ENCODE measurements around the gene LRR1. TPM values are rescaled to one million over a fixed set of nuclear protein-coding genes. Genes with fewer than 3 reads are reported as not detected.

LRR1 gene
- total RNA-seq, 1 donor from 2014 or later: 6.0 TPM

DNA sequence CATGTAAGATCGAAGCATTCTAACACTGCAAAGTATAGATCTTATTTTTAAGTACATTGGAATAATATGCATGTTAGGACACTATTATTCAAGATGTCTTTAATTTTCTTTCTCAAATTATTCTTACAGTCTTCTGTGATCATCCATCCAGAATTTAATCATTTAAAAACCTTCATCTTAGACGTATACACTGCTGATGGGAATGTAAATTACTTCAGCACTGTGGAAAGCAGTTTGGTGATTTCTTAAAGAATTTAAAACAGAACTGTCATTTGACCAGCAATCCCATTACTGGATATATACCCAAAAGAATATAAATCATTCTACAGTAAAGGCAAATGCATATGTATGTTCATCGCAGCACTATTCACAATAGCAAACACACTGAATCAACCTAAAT, 9.4 kb upstream of the LRR1 start:
- ATAC-seq (no peak), DNase-seq (no peak)
- Histone ChIP-seq H3K4me3 (no peak overlapping the region), H3K9me3 (no peaks in the 10 kb centered on the region), H3K4me1 (peaks cover 13% of the 10 kb centered on the region), H3K27me3 (no peaks in the 10 kb centered on the region), H3K36me3 (peaks cover 5% of the 10 kb centered on the region), H3K27ac (no peak overlapping the region)
- TF ChIP-seq, protein P1, sequence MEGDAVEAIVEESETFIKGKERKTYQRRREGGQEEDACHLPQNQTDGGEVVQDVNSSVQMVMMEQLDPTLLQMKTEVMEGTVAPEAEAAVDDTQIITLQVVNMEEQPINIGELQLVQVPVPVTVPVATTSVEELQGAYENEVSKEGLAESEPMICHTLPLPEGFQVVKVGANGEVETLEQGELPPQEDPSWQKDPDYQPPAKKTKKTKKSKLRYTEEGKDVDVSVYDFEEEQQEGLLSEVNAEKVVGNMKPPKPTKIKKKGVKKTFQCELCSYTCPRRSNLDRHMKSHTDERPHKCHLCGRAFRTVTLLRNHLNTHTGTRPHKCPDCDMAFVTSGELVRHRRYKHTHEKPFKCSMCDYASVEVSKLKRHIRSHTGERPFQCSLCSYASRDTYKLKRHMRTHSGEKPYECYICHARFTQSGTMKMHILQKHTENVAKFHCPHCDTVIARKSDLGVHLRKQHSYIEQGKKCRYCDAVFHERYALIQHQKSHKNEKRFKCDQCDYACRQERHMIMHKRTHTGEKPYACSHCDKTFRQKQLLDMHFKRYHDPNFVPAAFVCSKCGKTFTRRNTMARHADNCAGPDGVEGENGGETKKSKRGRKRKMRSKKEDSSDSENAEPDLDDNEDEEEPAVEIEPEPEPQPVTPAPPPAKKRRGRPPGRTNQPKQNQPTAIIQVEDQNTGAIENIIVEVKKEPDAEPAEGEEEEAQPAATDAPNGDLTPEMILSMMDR (IDR thresholded peaks at IDR 0.05): no peak
- intact Hi-C loops (cut with DNase I): no loop called here

DNA sequence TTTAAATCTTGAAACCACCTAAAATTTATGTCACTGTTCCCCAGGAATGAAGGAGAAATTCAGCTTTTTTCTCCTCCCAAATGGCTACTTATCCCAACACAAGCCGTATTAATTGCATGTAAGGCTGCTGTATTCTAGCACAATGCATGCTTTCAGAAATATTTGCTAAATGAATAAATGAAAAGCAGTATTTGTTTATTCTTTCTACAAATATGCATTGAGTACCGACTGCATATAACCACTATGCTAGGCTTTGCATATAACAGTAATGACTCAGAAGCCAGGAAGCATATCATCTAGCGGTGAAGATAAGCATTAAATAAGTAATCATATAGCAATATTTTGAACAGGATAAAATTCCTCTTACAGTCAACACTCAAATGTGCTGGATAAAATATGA, 5.7 kb upstream of the LRR1 start:
- TF ChIP-seq, protein P1 (IDR thresholded peaks at IDR 0.05): no peak
- ATAC-seq: no peak
- Histone ChIP-seq H3K36me3 (no peaks in the 10 kb centered on the region), H3K4me3 (no peak overlapping the region), H3K27ac (no peak overlapping the region), H3K4me1 (peaks cover 19% of the 10 kb centered on the region), H3K27me3 (no peaks in the 10 kb centered on the region), H3K9me3 (no peaks in the 10 kb centered on the region)
- DNase-seq: no peak
- intact Hi-C loops (cut with DNase I): no loop called here

DNA sequence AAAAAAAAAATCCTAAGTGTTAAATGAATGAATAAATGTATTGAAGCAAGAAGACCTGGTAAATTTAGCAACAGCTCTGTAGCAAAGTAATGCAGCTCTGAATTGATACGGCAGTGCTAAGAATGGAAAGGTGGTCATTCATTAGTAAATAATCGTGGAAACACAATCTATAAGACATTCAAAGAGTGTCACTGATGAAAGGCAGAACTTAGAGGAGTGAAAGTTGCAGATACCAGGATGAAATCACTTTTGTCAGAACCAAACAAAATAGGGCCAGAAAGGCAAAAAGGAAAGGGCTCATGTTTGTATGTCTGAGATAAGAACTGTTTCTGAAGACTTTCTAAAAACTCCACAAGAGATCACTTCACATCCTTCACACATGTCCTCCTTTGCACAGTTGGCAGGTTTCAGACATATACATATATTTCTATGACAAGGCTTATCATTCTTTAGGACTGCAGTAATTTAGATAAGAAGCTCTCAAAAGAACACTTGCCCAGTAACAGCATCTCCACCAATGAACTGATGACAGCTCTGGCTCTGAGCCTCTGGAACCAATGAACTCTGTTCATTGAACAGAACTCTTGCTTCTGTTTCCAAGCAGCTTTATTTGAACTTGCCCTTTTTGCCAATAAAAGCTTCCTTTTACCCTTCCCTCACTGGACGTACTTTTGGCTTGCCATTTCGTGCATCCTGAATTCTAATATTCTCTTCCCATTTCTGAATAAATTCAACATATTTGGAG, 4.2 kb upstream of the LRR1 start:
- no peaks in the 10 kb centered on the region for H3K9me3 ChIP-seq
- intact Hi-C loops (cut with DNase I): no loop called here
- no peaks in the 10 kb centered on the region for H3K27me3 ChIP-seq
- DNase-seq (no peak), ATAC-seq (peak; percentile 26)
- peak overlapping the region; percentile 39 for H3K27ac ChIP-seq
- H3K36me3 ChIP-seq: no peaks in the 10 kb centered on the region
- TF ChIP-seq, protein P1 (IDR thresholded peaks at IDR 0.05): no peak
- no peak overlapping the region for H3K4me3 ChIP-seq
- peaks cover 19% of the 10 kb centered on the region for H3K4me1 ChIP-seq

DNA sequence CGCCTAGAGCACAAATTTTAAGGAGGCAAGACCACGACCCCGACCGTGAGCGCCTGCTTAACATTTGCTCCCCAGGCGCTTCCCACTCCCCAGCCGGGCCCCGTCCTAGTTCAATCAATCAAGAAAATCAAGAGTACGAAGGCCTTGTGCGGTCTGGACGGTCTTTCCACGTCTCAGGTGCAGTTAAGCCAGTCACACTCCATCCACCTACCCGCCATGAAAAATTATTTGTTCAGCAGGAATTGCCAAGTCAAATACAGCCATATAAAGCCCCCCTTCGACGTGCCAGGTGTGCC, 603 bp upstream of the LRR1 start:
- no peaks in the 10 kb centered on the region for H3K27me3 ChIP-seq
- no peaks in the 10 kb centered on the region for H3K9me3 ChIP-seq
- H3K4me3 ChIP-seq: peak overlapping the region; percentile 90
- H3K4me1 ChIP-seq: peaks cover 26% of the 10 kb centered on the region
- intact Hi-C loops (cut with DNase I): no loop called here
- TF ChIP-seq, protein P1 (IDR thresholded peaks at IDR 0.05): no peak
- H3K27ac ChIP-seq: peak overlapping the region; percentile 98
- no peaks in the 10 kb centered on the region for H3K36me3 ChIP-seq
- DNase-seq (no peak), ATAC-seq (peak; percentile 27)

DNA sequence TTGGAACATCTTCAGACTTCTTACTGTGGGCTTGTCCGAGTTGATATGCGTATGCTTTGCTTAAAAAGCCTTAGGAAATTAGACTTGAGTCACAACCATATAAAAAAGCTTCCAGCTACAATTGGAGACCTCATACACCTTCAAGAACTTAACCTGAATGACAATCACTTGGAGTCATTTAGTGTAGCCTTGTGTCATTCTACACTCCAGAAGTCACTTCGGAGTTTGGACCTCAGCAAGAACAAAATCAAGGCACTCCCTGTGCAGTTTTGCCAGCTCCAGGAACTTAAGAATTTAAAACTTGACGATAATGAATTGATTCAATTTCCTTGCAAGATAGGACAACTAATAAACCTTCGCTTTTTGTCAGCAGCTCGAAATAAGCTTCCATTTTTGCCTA, 8.8 kb downstream of the LRR1 start:
- Histone ChIP-seq H3K27me3 (no peaks in the 10 kb centered on the region), H3K27ac (no peak overlapping the region), H3K4me3 (no peak overlapping the region), H3K4me1 (no peaks in the 10 kb centered on the region), H3K9me3 (no peaks in the 10 kb centered on the region), H3K36me3 (peaks cover 9% of the 10 kb centered on the region)
- ATAC-seq (no peak), DNase-seq (no peak)
- TF ChIP-seq, protein P1 (IDR thresholded peaks at IDR 0.05): no peak
- intact Hi-C loops (cut with DNase I): no loop called here

DNA sequence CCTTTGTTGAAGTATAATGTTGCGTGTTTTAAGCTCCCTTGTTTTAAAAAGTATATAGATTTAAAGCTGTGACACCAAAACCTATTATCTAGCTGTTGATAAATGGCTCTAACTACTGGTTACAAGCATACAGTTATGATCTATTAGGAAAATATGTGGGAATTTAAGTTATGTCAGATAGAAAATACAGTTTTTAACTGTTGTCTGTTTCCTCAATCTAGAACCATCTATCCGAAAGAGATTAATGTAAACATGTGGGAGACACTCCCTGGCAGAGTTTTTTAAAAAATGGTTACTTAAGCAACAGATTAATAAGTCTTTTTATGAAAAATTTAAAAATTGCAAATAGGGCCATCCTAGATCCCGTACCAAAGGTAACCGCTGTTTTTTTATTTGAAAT, 13.5 kb downstream of the LRR1 start:
- intact Hi-C loops (cut with DNase I): no loop called here
- DNase-seq (no peak), ATAC-seq (no peak)
- H3K27ac ChIP-seq: no peak overlapping the region
- H3K9me3 ChIP-seq: no peaks in the 10 kb centered on the region
- H3K36me3 ChIP-seq: peaks cover 22% of the 10 kb centered on the region
- no peaks in the 10 kb centered on the region for H3K27me3 ChIP-seq
- no peaks in the 10 kb centered on the region for H3K4me1 ChIP-seq
- no peak overlapping the region for H3K4me3 ChIP-seq
- TF ChIP-seq, protein P1 (IDR thresholded peaks at IDR 0.05): no peak

All from upper lobe of right lung (tissue), 1 donor.